Bronchial epithelial cell (primary cell): Measurements from ENCODE around the gene MAP3K5. TPM values are rescaled to one million over a fixed set of nuclear protein-coding genes. Genes with fewer than 3 reads are reported as not detected.

Experiments
- DNase-seq: peaks from one replicate; pipeline ENCODE4 v3.0.0-alpha.2; 2010; ENCODE audit warnings: low read depth
- FAIRE-seq: peaks from 2 replicates; lab custom pipeline; 2011; peaks lifted over from hg19 to GRCh38; lab: Jason Lieb, UNC
- H3K27me3 ChIP-seq: 2 replicates; pipeline ENCODE4 v1.5.1; 2011; ENCODE audit warnings: low read length; ENCODE audit not compliant: control insufficient read depth, insufficient read depth
- H3K36me3 ChIP-seq: 2 replicates; pipeline ENCODE4 v1.5.1; 2011; ENCODE audit warnings: low read length; ENCODE audit not compliant: control insufficient read depth, insufficient read depth
- H3K4me3 ChIP-seq: 2 replicates; pipeline ENCODE4 v1.5.1; 2011; ENCODE audit warnings: mild to moderate bottlenecking, low read depth, low read length, control low read depth
- CTCF ChIP-seq: IDR thresholded peaks from 2 replicates; pipeline ENCODE4 v1.5.1; 2011; ENCODE audit warnings: mild to moderate bottlenecking, moderate library complexity, low read length, control low read depth, inconsistent platforms; ENCODE audit not compliant: insufficient read depth, severe bottlenecking
- total RNA-seq: library from RNA; depleted of rRNA; stranded (reverse); fragments of >200 nt; gene quantifications from 2 replicates; pipeline ENCODE4 v1.2.1, GENCODE V29; 2014

The MAP3K5 gene
- total RNA-seq, 1 donor from 2014 or later, result 8.2 TPM

- TF ChIP-seq CTCF, result no peak
- Histone ChIP-seq H3K36me3 (peaks cover 2% of the 10 kb centered on the region), H3K4me3 (no peak overlapping the region), H3K27me3 (no peaks in the 10 kb centered on the region)
- DNase-seq (no peak), FAIRE-seq (no peak)
Observed at GRCh38 chr6:136510299-136510698, 282.0 kb downstream of the MAP3K5 start.

- peak; percentile 37 for DNase-seq
- FAIRE-seq, result no peak
- no peaks in the 10 kb centered on the region for H3K36me3 ChIP-seq
- TF ChIP-seq CTCF, result no peak
- no peak overlapping the region for H3K4me3 ChIP-seq
- H3K27me3 ChIP-seq, result no peaks in the 10 kb centered on the region
Observed at GRCh38 chr6:136508725-136509392, 283.4 kb downstream of the MAP3K5 start.

Other genes starting within 250 kb of the MAP3K5 start
- gene MAP7, start 242.1 kb downstream of the MAP3K5 start, total RNA-seq, result 30.8 and 50.4 TPM in 2 replicates
- gene PEX7, start 30.1 kb upstream of the MAP3K5 start, total RNA-seq, result 19.3 and 20.0 TPM in 2 replicates
- under 0.01 TPM in 1 of 2 replicates, not detected in the other for gene SLC35D3, start 129.8 kb upstream of the MAP3K5 start, total RNA-seq